CD4-positive, alpha-beta memory T cell (primary cell): ENCODE results near the gene CMTM1. TPM values are rescaled to one million over a fixed set of nuclear protein-coding genes. Genes with fewer than 3 reads are reported as not detected.
A peak's percentile ranks its signal among the peaks of the same experiment; 100 is the strongest.

Experiments used
- CTCF ChIA-PET: fragments of 350-600 bp; sonication (Branson Sonifier 250); formaldehyde crosslinking; loops from one replicate; lab custom pipeline; 2021; ENCODE audit warnings: inconsistent platforms; ENCODE audit not compliant: partially characterized antibody; lab: Charles Lee
- POLR2A ChIA-PET: fragments of 350-600 bp; sonication (Branson Sonifier 250); formaldehyde crosslinking; loops from one replicate; lab custom pipeline; 2021; ENCODE audit not compliant: partially characterized antibody; lab: Charles Lee
- DNase-seq, 5 donors: peaks; one replicate each; pipeline versions ENCODE4 v3.0.0 to v3.0.0-alpha.2; 2020 to 2022; ENCODE audit warnings: mixed read lengths in 1 of 5
- H3K27ac ChIP-seq: one replicate; pipeline ENCODE4 v1.7.0; 2013; ENCODE audit warnings: low read depth, low read length
- H3K27me3 ChIP-seq: 2 replicates; pipeline ENCODE4 v1.7.0; 2013; ENCODE audit warnings: mild to moderate bottlenecking, low read length, moderate library complexity; ENCODE audit not compliant: insufficient read depth
- H3K36me3 ChIP-seq: 2 replicates; pipeline ENCODE4 v1.7.0; 2013; ENCODE audit warnings: mild to moderate bottlenecking, low read length, moderate library complexity; ENCODE audit not compliant: insufficient read depth
- H3K4me1 ChIP-seq: 2 replicates; pipeline ENCODE4 v1.7.0; 2013; ENCODE audit warnings: mild to moderate bottlenecking, low read length, moderate library complexity; ENCODE audit not compliant: insufficient read depth
- H3K4me3 ChIP-seq, 2 donors: one replicate each; pipeline ENCODE4 v1.7.0; 2013; ENCODE audit warnings: low read length in 2 of 2, mild to moderate bottlenecking in 1 of 2
- H3K9me3 ChIP-seq, 2 donors: one replicate each; pipeline ENCODE4 v1.7.0; 2013; ENCODE audit warnings: low read length in 2 of 2, control low read depth in 1 of 2; ENCODE audit not compliant: control insufficient read depth in 1 of 2
- H3K27ac Mint-ChIP-seq, 7 donors: one replicate each; pipeline ENCODE4 v1.8.0; 2020 to 2021; ENCODE audit warnings: mixed read lengths in 7 of 7, mild to moderate bottlenecking in 6 of 7, inconsistent platforms in 3 of 7, moderate library complexity in 3 of 7
- H3K27me3 Mint-ChIP-seq, 2 donors: one replicate each; pipeline ENCODE4 v1.8.0; 2020 to 2021; ENCODE audit warnings: mixed read lengths in 2 of 2
- H3K36me3 Mint-ChIP-seq, 2 donors: one replicate each; pipeline ENCODE4 v1.8.0; 2020 to 2021; ENCODE audit warnings: mixed read lengths in 2 of 2, inconsistent platforms in 1 of 2, mild to moderate bottlenecking in 1 of 2
- H3K4me1 Mint-ChIP-seq, 4 donors: one replicate each; pipeline ENCODE4 v1.8.0; 2020 to 2021; ENCODE audit warnings: mixed read lengths in 4 of 4, mild to moderate bottlenecking in 1 of 4
- H3K4me3 Mint-ChIP-seq, 8 donors: one replicate each; pipeline ENCODE4 v1.8.0; 2020 to 2021; ENCODE audit warnings: mixed read lengths in 8 of 8, mild to moderate bottlenecking in 7 of 8, moderate library complexity in 6 of 8, inconsistent platforms in 3 of 8
- H3K9me3 Mint-ChIP-seq, 8 donors: one replicate each; pipeline ENCODE4 v1.8.0; 2020 to 2021; ENCODE audit warnings: mixed read lengths in 8 of 8, mild to moderate bottlenecking in 5 of 8, inconsistent platforms in 3 of 8, moderate library complexity in 1 of 8
- intact Hi-C: fragments of 100-400 bp; cut with micrococcal nuclease; formaldehyde crosslinking; loops from one replicate; pipeline ENCODE4 v1.15.1; 2023
- polyA plus RNA-seq, 2 donors: library from polyadenylated mRNA; unstranded; fragments of 300-500 nt; fragmentation: Illumina TruSeq; gene quantifications; one replicate each; pipeline ENCODE4 v1.2.3, GENCODE V29; 2021
- total RNA-seq, 2 experiments: library from RNA; stranded (reverse); gene quantifications; one replicate each; pipeline ENCODE4 v1.2.3, GENCODE V29; 2021

CMTM1 gene
- total and polyA plus RNA-seq, 4 experiments from 2014 or later = 0.80 to 13.4 (median 6.9) TPM

GRCh38 chr16:66551348-66551759, 14.9 kb upstream of the CMTM1 start:
- Mint-ChIP-seq H3K9me3 (peaks cover 0 to 2% (median 0%) of the 10 kb centered on the region in 8 donors), H3K27ac (peak overlapping the region; percentile 94 to 98 (median 96)), H3K4me1 (peaks cover 62 to 87% (median 74%) of the 10 kb centered on the region in 4 donors), H3K4me3 (peak overlapping the region; percentile 94 to 99 (median 97)), H3K27me3 (no peaks in the 10 kb centered on the region), H3K36me3 (peaks cover 7 to 32% of the 10 kb centered on the region in 2 donors)
- H3K27ac ChIP-seq = peak overlapping the region; percentile 72
- no peaks in the 10 kb centered on the region for H3K36me3 ChIP-seq
- H3K27me3 ChIP-seq = no peaks in the 10 kb centered on the region
- intact Hi-C loops = loop anchor here (5.0 kb wide), 1 partner anchor 36 kb away; no protein-coding TSS in a partner anchor
- H3K9me3 ChIP-seq = no peaks in the 10 kb centered on the region
- peaks cover 82% of the 10 kb centered on the region for H3K4me1 ChIP-seq
- CTCF ChIA-PET = interaction anchor here (1.1 to 6.1 kb wide), 18 partner anchors 10 to 279 kb away, joined by 3 to 72 read pairs (median 9); partner anchors contain the start of gene NAE1
- peak; percentile 55 to 80 (median 61) for DNase-seq
- POLR2A ChIA-PET = interaction anchor here (0.5 to 19.4 kb wide), 22 partner anchors 8 to 322 kb away, joined by 3 to 440 read pairs (median 11); partner anchors contain the start of genes CMTM2, CMTM3, DYNC1LI2 and NAE1
- peak overlapping the region; percentile 19 to 76 for H3K4me3 ChIP-seq

GRCh38 chr16:66551788-66552285, 14.4 kb upstream of the CMTM1 start:
- H3K9me3 ChIP-seq = no peaks in the 10 kb centered on the region
- peak overlapping the region; percentile 19 to 76 for H3K4me3 ChIP-seq
- peak overlapping the region; percentile 72 for H3K27ac ChIP-seq
- no peaks in the 10 kb centered on the region for H3K27me3 ChIP-seq
- peak overlapping the region; percentile 94 to 98 (median 96) for H3K27ac Mint-ChIP-seq
- H3K36me3 ChIP-seq = no peaks in the 10 kb centered on the region
- CTCF ChIA-PET = interaction anchor here (1.1 to 6.1 kb wide), 19 partner anchors 10 to 279 kb away, joined by 3 to 72 read pairs (median 9); partner anchors contain the start of gene NAE1
- peak overlapping the region; percentile 94 to 99 (median 97) for H3K4me3 Mint-ChIP-seq
- peaks cover 63 to 91% (median 75%) of the 10 kb centered on the region in 4 donors for H3K4me1 Mint-ChIP-seq
- H3K36me3 Mint-ChIP-seq = peaks cover 7 to 32% of the 10 kb centered on the region in 2 donors
- H3K9me3 Mint-ChIP-seq = peaks cover 0 to 2% (median 0%) of the 10 kb centered on the region in 8 donors
- no peaks in the 10 kb centered on the region for H3K27me3 Mint-ChIP-seq
- intact Hi-C loops = loop anchor here (1.0 to 5.0 kb wide), 9 partner anchors 8 to 321 kb away; partner anchors contain the start of gene CMTM3
- peak in 1 of 5 donors; percentile 25 for DNase-seq
- POLR2A ChIA-PET = interaction anchor here (0.8 to 19.4 kb wide), 30 partner anchors 8 to 321 kb away, joined by 3 to 440 read pairs (median 8); partner anchors contain the start of genes CMTM2, CMTM3, DYNC1LI2 and NAE1
- H3K4me1 ChIP-seq = peaks cover 87% of the 10 kb centered on the region

- intact Hi-C loops = loop anchor here (1.0 to 5.0 kb wide), 9 partner anchors 8 to 320 kb away; partner anchors contain the start of gene CMTM3
- H3K9me3 ChIP-seq = no peaks in the 10 kb centered on the region
- peak within 1 kb of the TSS; percentile 19 to 76 for H3K4me3 ChIP-seq
- H3K9me3 Mint-ChIP-seq = peaks cover 0 to 2% (median 0%) of the 10 kb centered on the region in 8 donors
- H3K4me1 ChIP-seq = peaks cover 89% of the 10 kb centered on the region
- peak within 1 kb of the TSS; percentile 94 to 98 (median 96) for H3K27ac Mint-ChIP-seq
- no peaks in the 10 kb centered on the region for H3K36me3 ChIP-seq
- peak within 1 kb of the TSS; percentile 94 to 99 (median 97) for H3K4me3 Mint-ChIP-seq
- H3K27me3 Mint-ChIP-seq = no peaks in the 10 kb centered on the region
- H3K27ac ChIP-seq = peak within 1 kb of the TSS; percentile 72
- H3K27me3 ChIP-seq = no peaks in the 10 kb centered on the region
- peaks cover 63 to 88% (median 74%) of the 10 kb centered on the region in 4 donors for H3K4me1 Mint-ChIP-seq
- CTCF ChIA-PET = interaction anchor here (0.7 to 6.1 kb wide), 22 partner anchors 11 to 278 kb away, joined by 3 to 72 read pairs (median 6); partner anchors contain the start of gene NAE1
- peaks cover 9 to 35% of the 10 kb centered on the region in 2 donors for H3K36me3 Mint-ChIP-seq
- POLR2A ChIA-PET = interaction anchor here (0.8 to 19.4 kb wide), 31 partner anchors 8 to 320 kb away, joined by 3 to 440 read pairs (median 7); partner anchors contain the start of genes CMTM2, CMTM3, DYNC1LI2 and NAE1
- DNase-seq = peak; percentile 89 to 94 (median 92)
Measured at GRCh38 chr16:66552286-66553177, 13.7 kb upstream of the CMTM1 start, which contains the start of gene CKLF. CKLF (plus strand) TSS chr16:66552576; CDS start chr16:66552716, 140 bp downstream.

GRCh38 chr16:66553223-66553622, 13.0 kb upstream of the CMTM1 start:
- H3K27ac Mint-ChIP-seq = peak overlapping the region; percentile 94 to 98 (median 96)
- Histone ChIP-seq H3K27ac (peak overlapping the region; percentile 72), H3K36me3 (peaks cover 4% of the 10 kb centered on the region), H3K4me1 (peaks cover 89% of the 10 kb centered on the region), H3K9me3 (no peaks in the 10 kb centered on the region), H3K4me3 (peak overlapping the region; percentile 19 to 76), H3K27me3 (no peaks in the 10 kb centered on the region)
- peaks cover 62 to 88% (median 73%) of the 10 kb centered on the region in 4 donors for H3K4me1 Mint-ChIP-seq
- peak in 2 of 5 donors; percentile 9 to 40 for DNase-seq
- intact Hi-C loops = loop anchor here (2.0 to 5.0 kb wide), 6 partner anchors 14 to 320 kb away; partner anchors contain the start of gene CMTM3
- ChIA-PET POLR2A (interaction anchor here (1.0 to 19.4 kb wide), 19 partner anchors 10 to 315 kb away, joined by 3 to 440 read pairs (median 10); partner anchors contain the start of genes CMTM2, CMTM3 and DYNC1LI2), CTCF (interaction anchor here (1.0 to 6.1 kb wide), 11 partner anchors 10 to 147 kb away, joined by 3 to 72 read pairs (median 10); no protein-coding TSS in a partner anchor)
- peaks cover 10 to 41% of the 10 kb centered on the region in 2 donors for H3K36me3 Mint-ChIP-seq
- H3K27me3 Mint-ChIP-seq = no peaks in the 10 kb centered on the region
- peaks cover 0 to 2% (median 0%) of the 10 kb centered on the region in 8 donors for H3K9me3 Mint-ChIP-seq
- H3K4me3 Mint-ChIP-seq = peak overlapping the region; percentile 94 to 99 (median 97)

GRCh38 chr16:66554021-66554420, 12.2 kb upstream of the CMTM1 start:
- H3K27me3 Mint-ChIP-seq = no peaks in the 10 kb centered on the region
- intact Hi-C loops = loop anchor here (5.0 kb wide), 1 partner anchor 33 kb away; no protein-coding TSS in a partner anchor
- peaks cover 0 to 2% (median 0%) of the 10 kb centered on the region in 8 donors for H3K9me3 Mint-ChIP-seq
- peak overlapping the region; percentile 72 for H3K27ac ChIP-seq
- peaks cover 89% of the 10 kb centered on the region for H3K4me1 ChIP-seq
- no peaks in the 10 kb centered on the region for H3K9me3 ChIP-seq
- H3K4me3 ChIP-seq = peak overlapping the region; percentile 19 to 76
- peaks cover 10 to 48% of the 10 kb centered on the region in 2 donors for H3K36me3 Mint-ChIP-seq
- no peak for DNase-seq
- POLR2A ChIA-PET = interaction anchor here (1.0 to 19.4 kb wide), 7 partner anchors 9 to 146 kb away, joined by 3 to 440 read pairs (median 15); partner anchors contain the start of gene CMTM3
- H3K27me3 ChIP-seq = no peaks in the 10 kb centered on the region
- peaks cover 12% of the 10 kb centered on the region for H3K36me3 ChIP-seq
- peak overlapping the region; percentile 94 to 98 (median 96) for H3K27ac Mint-ChIP-seq
- peak overlapping the region; percentile 94 to 99 (median 97) for H3K4me3 Mint-ChIP-seq
- H3K4me1 Mint-ChIP-seq = peaks cover 61 to 88% (median 72%) of the 10 kb centered on the region in 4 donors
- CTCF ChIA-PET = interaction anchor here (1.0 to 6.1 kb wide), 7 partner anchors 9 to 50 kb away, joined by 3 to 72 read pairs (median 8); no protein-coding TSS in a partner anchor

GRCh38 chr16:66554495-66554894, 11.7 kb upstream of the CMTM1 start:
- intact Hi-C loops = loop anchor here (5.0 kb wide), 1 partner anchor 33 kb away; no protein-coding TSS in a partner anchor
- peak overlapping the region; percentile 94 to 99 (median 97) for H3K4me3 Mint-ChIP-seq
- H3K4me1 Mint-ChIP-seq = peaks cover 64 to 89% (median 74%) of the 10 kb centered on the region in 4 donors
- H3K27me3 ChIP-seq = no peaks in the 10 kb centered on the region
- H3K4me3 ChIP-seq = peak overlapping the region in 1 of 2 donors; percentile 76
- peak overlapping the region; percentile 72 for H3K27ac ChIP-seq
- no peak for DNase-seq
- H3K27ac Mint-ChIP-seq = peak overlapping the region; percentile 94 to 98 (median 96)
- ChIA-PET CTCF (interaction anchor here (2.3 to 6.1 kb wide), 4 partner anchors 9 to 43 kb away, joined by 8 to 72 read pairs (median 47); no protein-coding TSS in a partner anchor), POLR2A (interaction anchor here (1.0 to 19.4 kb wide), 6 partner anchors 9 to 49 kb away, joined by 3 to 440 read pairs (median 40); partner anchors contain the start of gene CMTM3)
- peaks cover 89% of the 10 kb centered on the region for H3K4me1 ChIP-seq
- no peaks in the 10 kb centered on the region for H3K27me3 Mint-ChIP-seq
- H3K36me3 Mint-ChIP-seq = peaks cover 10 to 53% of the 10 kb centered on the region in 2 donors
- H3K9me3 Mint-ChIP-seq = peaks cover 0 to 2% (median 0%) of the 10 kb centered on the region in 8 donors
- H3K36me3 ChIP-seq = peaks cover 16% of the 10 kb centered on the region
- no peaks in the 10 kb centered on the region for H3K9me3 ChIP-seq
